ENCODE data around the gene SASH1. TPM values are rescaled to one million over a fixed set of nuclear protein-coding genes. Genes with fewer than 3 reads are reported as not detected.

SASH1 gene
- total and polyA plus RNA-seq, 11 donors, result 10.7 to 47.5 (median 28.2) TPM

DNA sequence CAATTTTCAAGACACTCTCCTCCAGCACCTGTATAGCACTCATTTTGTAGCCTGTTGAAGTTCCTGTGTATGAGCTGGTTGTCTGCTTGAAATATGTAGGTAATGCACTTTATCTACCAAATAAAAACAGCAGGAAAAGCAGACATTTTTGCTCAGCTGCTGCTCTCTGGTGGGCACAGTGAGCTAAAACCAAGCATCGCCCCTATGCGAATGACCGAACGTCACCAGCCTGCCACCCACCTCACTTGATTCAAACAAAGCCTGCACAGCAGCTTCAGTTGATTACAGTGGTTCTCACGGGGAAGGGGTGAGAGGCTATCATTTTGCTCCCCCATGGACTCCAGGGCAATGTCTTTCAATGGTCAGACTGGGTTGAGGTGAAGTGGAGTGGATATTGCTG, 185.7 kb downstream of the SASH1 start:
- no peak for ATAC-seq
- intact Hi-C loops (cut with DNase I), result no loop called here
- no peaks in the 10 kb centered on the region for H3K9me3 ChIP-seq
- no peak for DNase-seq
- TF ChIP-seq, protein P1, sequence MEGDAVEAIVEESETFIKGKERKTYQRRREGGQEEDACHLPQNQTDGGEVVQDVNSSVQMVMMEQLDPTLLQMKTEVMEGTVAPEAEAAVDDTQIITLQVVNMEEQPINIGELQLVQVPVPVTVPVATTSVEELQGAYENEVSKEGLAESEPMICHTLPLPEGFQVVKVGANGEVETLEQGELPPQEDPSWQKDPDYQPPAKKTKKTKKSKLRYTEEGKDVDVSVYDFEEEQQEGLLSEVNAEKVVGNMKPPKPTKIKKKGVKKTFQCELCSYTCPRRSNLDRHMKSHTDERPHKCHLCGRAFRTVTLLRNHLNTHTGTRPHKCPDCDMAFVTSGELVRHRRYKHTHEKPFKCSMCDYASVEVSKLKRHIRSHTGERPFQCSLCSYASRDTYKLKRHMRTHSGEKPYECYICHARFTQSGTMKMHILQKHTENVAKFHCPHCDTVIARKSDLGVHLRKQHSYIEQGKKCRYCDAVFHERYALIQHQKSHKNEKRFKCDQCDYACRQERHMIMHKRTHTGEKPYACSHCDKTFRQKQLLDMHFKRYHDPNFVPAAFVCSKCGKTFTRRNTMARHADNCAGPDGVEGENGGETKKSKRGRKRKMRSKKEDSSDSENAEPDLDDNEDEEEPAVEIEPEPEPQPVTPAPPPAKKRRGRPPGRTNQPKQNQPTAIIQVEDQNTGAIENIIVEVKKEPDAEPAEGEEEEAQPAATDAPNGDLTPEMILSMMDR (IDR thresholded peaks at IDR 0.05), result peak in 3 of 12 donors; percentile 13 to 26 (median 22)
- TF ChIP-seq POLR2A (IDR thresholded peaks at IDR 0.05), result no peak
- H3K27me3 ChIP-seq, result no peaks in the 10 kb centered on the region
- no peak overlapping the region for H3K4me3 ChIP-seq
- peaks cover 2 to 83% (median 62%) of the 10 kb centered on the region in 9 donors for H3K36me3 ChIP-seq
- H3K4me1 ChIP-seq, result peaks cover 0 to 38% (median 16%) of the 10 kb centered on the region in 12 donors
- WGBS, 4 donors, result 68 to 78% (median 72%) methylated on average over 5 of the region's 5 CpGs
- no peak overlapping the region for H3K27ac ChIP-seq

DNA sequence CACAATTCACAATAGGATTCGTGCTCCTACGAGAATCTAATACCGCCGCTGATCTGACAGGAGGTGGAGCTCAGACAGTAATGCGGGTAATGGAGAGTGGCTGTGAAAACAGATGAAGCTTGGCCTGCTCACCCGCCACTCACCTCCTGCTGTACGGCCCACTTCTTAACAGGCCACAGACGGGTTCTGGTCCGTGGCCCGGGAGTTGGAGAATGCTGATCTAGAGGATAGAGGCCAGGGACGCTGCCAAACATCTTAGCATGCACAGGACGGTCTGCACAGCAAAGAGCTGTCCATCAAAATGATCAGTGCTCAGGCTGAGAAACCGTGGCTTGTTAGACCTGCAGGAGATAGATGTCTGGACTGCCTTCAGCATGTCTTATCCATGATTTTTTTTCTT, 186.4 kb downstream of the SASH1 start:
- TF ChIP-seq POLR2A (IDR thresholded peaks at IDR 0.05), result no peak
- TF ChIP-seq, protein P1 (IDR thresholded peaks at IDR 0.05), result no peak
- no peak overlapping the region for H3K4me3 ChIP-seq
- peaks cover 0 to 33% (median 17%) of the 10 kb centered on the region in 12 donors for H3K4me1 ChIP-seq
- H3K9me3 ChIP-seq, result no peaks in the 10 kb centered on the region
- ATAC-seq (no peak), DNase-seq (no peak)
- H3K27ac ChIP-seq, result peak overlapping the region in 3 of 12 donors; percentile 17 to 58 (median 27)
- peaks cover 2 to 85% (median 69%) of the 10 kb centered on the region in 9 donors for H3K36me3 ChIP-seq
- no peaks in the 10 kb centered on the region for H3K27me3 ChIP-seq
- intact Hi-C loops (cut with DNase I), result no loop called here
- 81 to 86% (median 83%) methylated on average over 13 of the region's 13 CpGs for WGBS, 4 donors

DNA sequence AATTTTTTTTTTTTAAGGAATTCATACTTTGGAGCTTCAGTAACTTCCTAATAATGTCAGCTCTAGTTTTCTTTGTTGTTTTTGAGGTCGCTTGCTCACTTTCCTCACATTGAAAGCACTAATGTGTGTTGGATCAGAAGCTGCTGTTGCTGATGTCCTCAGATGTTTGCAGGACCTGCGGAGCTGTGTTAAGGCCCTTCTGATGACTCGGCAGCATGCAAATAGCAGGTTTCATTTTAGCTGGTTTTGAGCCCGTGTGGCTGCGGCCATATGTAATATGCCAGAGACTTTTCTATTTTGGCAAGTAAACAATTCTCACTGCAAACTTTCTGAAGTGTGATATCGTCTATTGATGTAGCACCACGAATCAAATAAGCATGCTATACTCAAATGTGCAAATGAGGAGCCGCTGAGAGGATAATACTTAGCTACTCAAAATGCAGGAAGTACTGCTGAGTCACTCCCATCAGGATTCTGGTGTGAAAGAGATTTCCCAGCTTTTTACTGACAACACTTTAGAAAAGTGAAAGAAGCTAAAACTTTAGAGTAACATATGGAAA, 187.8 kb downstream of the SASH1 start:
- 30 to 40% (median 35%) methylated on average over 8 of the region's 8 CpGs for WGBS, 4 donors
- intact Hi-C loops (cut with DNase I), result no loop called here
- H3K27ac ChIP-seq, result peak overlapping the region; percentile 15 to 64 (median 47)

DNA sequence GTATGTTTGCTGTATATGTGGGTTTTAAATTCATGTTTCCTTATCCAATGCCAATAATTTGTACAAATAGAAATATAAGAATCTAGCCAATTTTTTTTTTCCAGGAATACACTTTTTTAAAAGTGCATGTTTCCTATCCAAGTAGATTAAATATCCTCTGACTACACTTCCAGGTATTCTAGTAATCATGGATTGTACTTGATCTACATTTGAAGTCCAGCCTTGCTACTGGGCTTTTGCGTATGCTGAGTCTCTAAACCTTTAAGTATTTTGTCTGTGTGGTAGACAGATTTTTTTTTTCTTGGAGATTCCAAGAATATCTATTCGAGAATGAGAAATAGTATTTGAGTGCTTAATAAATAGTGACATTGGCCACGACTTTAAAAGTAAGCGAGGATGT, 188.3 kb downstream of the SASH1 start:
- TF ChIP-seq POLR2A (IDR thresholded peaks at IDR 0.05), result no peak
- TF ChIP-seq, protein P1 (IDR thresholded peaks at IDR 0.05), result no peak
- DNase-seq, result no peak
- Histone ChIP-seq H3K4me3 (peak overlapping the region in 2 of 12 donors; percentile 11 to 20), H3K36me3 (peaks cover 2 to 93% (median 76%) of the 10 kb centered on the region in 9 donors), H3K27me3 (no peaks in the 10 kb centered on the region), H3K9me3 (no peaks in the 10 kb centered on the region), H3K4me1 (peaks cover 0 to 25% (median 14%) of the 10 kb centered on the region in 12 donors), H3K27ac (peak overlapping the region in 11 of 12 donors; percentile 12 to 64 (median 53))
- 78 to 81% (median 80%) methylated on average over 4 of the region's 4 CpGs for WGBS, 4 donors
- intact Hi-C loops (cut with DNase I), result no loop called here
- no peak for ATAC-seq

More for the DNA sequence above, 187.8 kb downstream of the SASH1 start:
- Histone ChIP-seq H3K9me3 (no peaks in the 10 kb centered on the region), H3K27me3 (no peaks in the 10 kb centered on the region), H3K36me3 (peaks cover 2 to 93% (median 76%) of the 10 kb centered on the region in 9 donors), H3K4me3 (peak overlapping the region in 7 of 12 donors; percentile 3 to 30 (median 20)), H3K4me1 (peaks cover 0 to 25% (median 16%) of the 10 kb centered on the region in 12 donors)
- TF ChIP-seq, protein P1 (IDR thresholded peaks at IDR 0.05), result no peak
- TF ChIP-seq POLR2A (IDR thresholded peaks at IDR 0.05), result no peak
- DNase-seq (no peak), ATAC-seq (peak in 3 of 4 donors; percentile 38 to 69 (median 69))

Data from heart left ventricle (tissue), 16 donors.